Loucy (cell line): Measurements from ENCODE around the gene PBX1.

ENCODE experiments used
- H2AFZ ChIP-seq: fragments of 200-600 bp; sonication (generic); 2 replicates; pipeline ENCODE4 v1.6.0; 2016; ENCODE audit warnings: antibody characterized with exemption, mild to moderate bottlenecking, low read length, moderate library complexity
- H3F3A ChIP-seq: fragments of 200-600 bp; 2 replicates; pipeline ENCODE4 v1.6.0; 2016; ENCODE audit warnings: antibody characterized with exemption, low read depth, mild to moderate bottlenecking
- H3K27me3 ChIP-seq: fragments of 200-600 bp; sonication (generic); 2 replicates; pipeline ENCODE4 v1.6.1; 2014; ENCODE audit warnings: low read length, mild to moderate bottlenecking; ENCODE audit not compliant: insufficient read depth, poor library complexity, severe bottlenecking
- H3K36me3 ChIP-seq: fragments of 200-600 bp; sonication (generic); 2 replicates; pipeline ENCODE4 v1.6.1; 2016; ENCODE audit warnings: low read length; ENCODE audit not compliant: insufficient read depth
- H3K4me1 ChIP-seq: fragments of 200-600 bp; sonication (generic); 2 replicates; pipeline ENCODE4 v1.5.1; 2014; ENCODE audit warnings: low read length, mild to moderate bottlenecking; ENCODE audit not compliant: insufficient read depth, poor library complexity, severe bottlenecking
- H3K4me2 ChIP-seq: fragments of 200-600 bp; sonication (generic); 2 replicates; pipeline ENCODE4 v1.6.0; 2014; ENCODE audit warnings: antibody characterized with exemption, low read length, low read depth, mild to moderate bottlenecking; ENCODE audit not compliant: poor library complexity, severe bottlenecking
- H3K4me3 ChIP-seq: fragments of 200-600 bp; sonication (generic); 2 replicates; pipeline ENCODE4 v1.5.1; 2014; ENCODE audit warnings: low read length, mild to moderate bottlenecking, mixed read lengths; ENCODE audit not compliant: poor library complexity, severe bottlenecking
- H3K79me2 ChIP-seq: fragments of 200-600 bp; sonication (generic); 2 replicates; pipeline ENCODE4 v1.6.1; 2014; ENCODE audit warnings: low read length; ENCODE audit not compliant: insufficient read depth
- H3K9ac ChIP-seq: fragments of 200-600 bp; sonication (generic); 2 replicates; pipeline ENCODE4 v1.6.0; 2014; ENCODE audit warnings: mild to moderate bottlenecking, low read depth, low read length, moderate library complexity; ENCODE audit not compliant: poor library complexity, severe bottlenecking
- H3K9me2 ChIP-seq: fragments of 200-600 bp; sonication (generic); replicated peaks from 2 replicates; pipeline ENCODE4 v1.6.1; 2016; ENCODE audit warnings: low read depth, low read length, mixed read lengths
- H3K9me3 ChIP-seq: fragments of 200-600 bp; sonication (generic); 2 replicates; pipeline ENCODE4 v1.6.1; 2014; ENCODE audit warnings: mild to moderate bottlenecking, antibody characterized with exemption, low read length, low read depth; ENCODE audit not compliant: insufficient read depth
- H4K20me1 ChIP-seq: fragments of 200-600 bp; sonication (generic); 2 replicates; pipeline ENCODE4 v1.6.0; 2014; ENCODE audit warnings: antibody characterized with exemption, low read length, mild to moderate bottlenecking; ENCODE audit not compliant: insufficient read depth, poor library complexity, severe bottlenecking
- EZH2phosphoT487 ChIP-seq: fragments of 200-600 bp; IDR thresholded peaks from 2 replicates; pipeline ENCODE4 v1.6.1; 2018; ENCODE audit warnings: antibody characterized with exemption, mild to moderate bottlenecking, moderate library complexity, borderline replicate concordance
- TF ChIP-seq, protein P1 (sequence below): fragments of 200-600 bp; sonication (generic); conservative IDR thresholded peaks from 2 replicates; pipeline ENCODE4 v1.5.1; 2014; ENCODE audit warnings: mild to moderate bottlenecking, antibody characterized with exemption, low read length

The PBX1 gene

DNA sequence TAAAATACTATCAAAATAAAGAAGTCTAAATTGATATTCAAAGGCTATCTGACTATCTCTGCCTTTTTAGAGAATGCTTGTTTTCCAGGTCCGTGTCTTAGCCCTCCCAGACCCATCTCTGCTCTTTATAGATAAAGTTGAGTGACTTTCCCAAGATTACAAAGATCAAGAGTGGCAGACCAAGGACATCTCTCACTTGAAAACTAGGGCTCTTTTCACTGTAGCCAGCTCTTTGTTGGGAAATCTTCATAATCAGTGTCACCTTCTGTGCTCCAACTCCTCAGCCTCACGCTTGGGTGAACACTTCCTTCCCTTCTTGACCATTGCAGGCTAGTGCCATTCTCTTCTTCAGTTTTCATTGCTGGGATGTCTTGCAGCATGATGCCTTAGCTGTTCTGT, 211.1 kb downstream of the PBX1 start:
- H3K4me2 ChIP-seq: no peak overlapping the region
- no peaks in the 10 kb centered on the region for H3K9me2 ChIP-seq
- H3K4me1 ChIP-seq: no peaks in the 10 kb centered on the region
- no peak for TF ChIP-seq EZH2phosphoT487
- no peak overlapping the region for H3K4me3 ChIP-seq
- no peaks in the 10 kb centered on the region for H3K36me3 ChIP-seq
- H4K20me1 ChIP-seq: no peaks in the 10 kb centered on the region
- H3F3A ChIP-seq: no peaks in the 10 kb centered on the region
- H3K27me3 ChIP-seq: no peaks in the 10 kb centered on the region
- no peaks in the 10 kb centered on the region for H3K79me2 ChIP-seq
- H3K9ac ChIP-seq: no peak overlapping the region
- no peak overlapping the region for H2AFZ ChIP-seq
- no peaks in the 10 kb centered on the region for H3K9me3 ChIP-seq

DNA sequence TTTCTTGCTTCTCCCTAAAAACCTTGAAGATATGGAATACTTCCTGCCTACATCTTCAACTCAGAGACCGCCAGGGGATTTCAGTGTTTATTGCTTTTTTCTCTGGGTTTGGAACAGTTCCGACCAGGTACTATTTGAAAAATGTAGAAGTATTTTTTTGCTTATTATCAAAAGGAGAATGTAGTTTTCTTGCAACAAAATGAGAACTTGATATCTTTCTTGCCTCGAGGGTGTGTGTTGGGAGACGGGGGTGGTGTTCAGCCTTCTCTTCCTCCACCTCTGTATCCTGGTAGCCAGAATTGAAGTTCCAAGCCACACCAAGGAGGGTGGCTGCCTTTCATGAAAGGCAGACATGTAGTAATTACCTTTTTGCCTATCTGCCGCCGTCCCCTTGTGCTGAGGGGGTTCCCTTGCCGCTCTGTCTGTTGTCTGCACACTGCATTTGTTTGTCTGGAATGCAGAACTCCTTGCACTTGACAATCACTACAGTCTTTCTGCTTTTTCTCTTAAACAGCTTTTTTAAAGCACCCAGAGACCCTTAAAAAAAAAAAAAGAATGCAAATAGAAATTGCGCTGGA, 212.1 kb downstream of the PBX1 start:
- no peaks in the 10 kb centered on the region for H4K20me1 ChIP-seq
- H3K9me3 ChIP-seq: no peaks in the 10 kb centered on the region
- no peaks in the 10 kb centered on the region for H3K36me3 ChIP-seq
- TF ChIP-seq, protein P1, sequence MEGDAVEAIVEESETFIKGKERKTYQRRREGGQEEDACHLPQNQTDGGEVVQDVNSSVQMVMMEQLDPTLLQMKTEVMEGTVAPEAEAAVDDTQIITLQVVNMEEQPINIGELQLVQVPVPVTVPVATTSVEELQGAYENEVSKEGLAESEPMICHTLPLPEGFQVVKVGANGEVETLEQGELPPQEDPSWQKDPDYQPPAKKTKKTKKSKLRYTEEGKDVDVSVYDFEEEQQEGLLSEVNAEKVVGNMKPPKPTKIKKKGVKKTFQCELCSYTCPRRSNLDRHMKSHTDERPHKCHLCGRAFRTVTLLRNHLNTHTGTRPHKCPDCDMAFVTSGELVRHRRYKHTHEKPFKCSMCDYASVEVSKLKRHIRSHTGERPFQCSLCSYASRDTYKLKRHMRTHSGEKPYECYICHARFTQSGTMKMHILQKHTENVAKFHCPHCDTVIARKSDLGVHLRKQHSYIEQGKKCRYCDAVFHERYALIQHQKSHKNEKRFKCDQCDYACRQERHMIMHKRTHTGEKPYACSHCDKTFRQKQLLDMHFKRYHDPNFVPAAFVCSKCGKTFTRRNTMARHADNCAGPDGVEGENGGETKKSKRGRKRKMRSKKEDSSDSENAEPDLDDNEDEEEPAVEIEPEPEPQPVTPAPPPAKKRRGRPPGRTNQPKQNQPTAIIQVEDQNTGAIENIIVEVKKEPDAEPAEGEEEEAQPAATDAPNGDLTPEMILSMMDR: no peak
- no peak for TF ChIP-seq EZH2phosphoT487
- H3K27me3 ChIP-seq: no peaks in the 10 kb centered on the region
- H3F3A ChIP-seq: no peaks in the 10 kb centered on the region
- H3K9ac ChIP-seq: no peak overlapping the region
- H3K4me1 ChIP-seq: no peaks in the 10 kb centered on the region
- no peaks in the 10 kb centered on the region for H3K79me2 ChIP-seq
- H3K4me3 ChIP-seq: no peak overlapping the region
- no peak overlapping the region for H3K4me2 ChIP-seq
- H2AFZ ChIP-seq: no peak overlapping the region
- no peaks in the 10 kb centered on the region for H3K9me2 ChIP-seq

DNA sequence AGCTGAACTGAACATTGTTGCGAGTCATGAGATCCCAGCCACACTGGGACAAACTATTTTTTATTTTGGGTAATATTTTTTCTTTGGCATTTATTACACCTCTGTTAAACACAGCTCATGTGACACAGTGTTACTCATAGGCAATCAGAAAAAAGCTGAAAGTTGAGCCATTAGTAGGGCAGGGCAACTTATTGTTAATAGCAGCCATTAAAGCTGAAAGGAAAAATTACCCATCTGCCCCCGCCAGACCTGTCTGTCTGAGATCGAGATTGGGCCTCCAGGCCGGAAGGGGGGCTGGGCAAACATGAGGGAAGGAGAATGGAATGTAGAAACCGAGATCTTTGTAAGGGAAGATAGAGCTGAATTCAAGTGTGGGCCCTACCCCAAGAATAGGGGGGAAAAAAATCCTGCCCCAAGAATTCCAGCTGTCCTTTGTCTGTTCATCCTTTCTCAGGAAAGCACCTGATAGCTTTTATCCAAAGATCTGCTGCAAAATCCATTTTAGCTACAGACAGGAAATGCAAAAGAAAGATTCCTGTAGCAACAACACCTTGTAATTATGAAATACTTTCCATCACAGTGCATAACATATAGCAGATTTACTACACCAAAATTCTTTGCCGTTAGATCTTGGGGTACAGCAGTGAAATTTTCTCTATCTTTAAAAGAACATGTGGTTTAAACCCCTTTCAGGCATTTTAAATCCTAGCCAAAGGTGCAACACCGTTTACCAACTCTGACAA, 212.8 kb downstream of the PBX1 start:
- Histone ChIP-seq H3F3A (no peaks in the 10 kb centered on the region), H4K20me1 (no peaks in the 10 kb centered on the region), H3K4me3 (no peak overlapping the region), H3K9me2 (no peaks in the 10 kb centered on the region), H3K4me2 (no peak overlapping the region), H3K9ac (no peak overlapping the region), H3K79me2 (no peaks in the 10 kb centered on the region), H3K27me3 (no peaks in the 10 kb centered on the region), H3K4me1 (no peaks in the 10 kb centered on the region), H3K36me3 (no peaks in the 10 kb centered on the region), H3K9me3 (no peaks in the 10 kb centered on the region), H2AFZ (no peak overlapping the region)
- no peak for TF ChIP-seq EZH2phosphoT487
- TF ChIP-seq, protein P1: no peak
